Fibroblast of skin of right biceps (primary cell): Measurements from ENCODE around the gene COMMD4.
"Not testable (repeated sequence)": the region's sequence is repeated elsewhere in the genome, so short reads cannot be mapped to it uniquely, and the experiment has no call there.

Source experiments
- DNase-seq: peaks from one replicate; pipeline ENCODE4 v3.0.0-alpha.2; 2013

The COMMD4 gene

DNA sequence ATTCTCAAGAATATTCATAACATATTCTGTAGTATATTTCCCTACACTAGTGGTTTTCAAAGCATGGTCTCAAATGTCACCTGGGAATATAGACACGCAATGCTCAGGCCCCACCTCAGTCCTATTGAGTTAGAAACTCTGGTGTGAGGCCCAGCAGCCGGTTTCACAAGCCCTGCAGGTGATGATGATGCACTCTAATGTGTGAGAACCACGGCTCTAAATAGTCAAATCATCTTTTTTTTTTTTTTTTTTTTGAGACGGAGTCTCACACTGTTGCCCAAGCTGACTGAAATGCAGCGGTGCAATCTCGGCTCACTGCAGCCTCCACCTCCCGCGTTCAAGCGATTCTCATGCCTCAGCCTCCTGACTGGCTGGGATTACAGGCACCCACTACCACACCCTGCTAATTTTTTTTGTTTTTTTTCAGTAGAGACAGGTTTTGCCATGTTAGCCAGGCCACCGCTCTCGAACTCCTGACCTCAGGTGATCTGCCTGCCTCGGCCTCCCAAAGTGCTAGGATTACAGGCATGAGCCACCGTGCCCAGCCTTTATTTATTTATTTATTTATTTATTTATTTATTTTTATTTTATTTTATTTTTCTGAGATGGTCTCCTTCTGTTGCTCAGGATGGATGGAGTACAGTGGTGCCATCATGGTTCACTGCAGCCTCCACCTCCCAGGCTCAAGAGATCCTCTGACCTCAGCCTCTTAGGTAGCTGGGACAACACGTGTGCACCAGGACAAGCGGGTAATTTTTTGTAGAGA, 2.0 kb upstream of the COMMD4 start:
- DNase-seq = not testable (repeated sequence)

DNA sequence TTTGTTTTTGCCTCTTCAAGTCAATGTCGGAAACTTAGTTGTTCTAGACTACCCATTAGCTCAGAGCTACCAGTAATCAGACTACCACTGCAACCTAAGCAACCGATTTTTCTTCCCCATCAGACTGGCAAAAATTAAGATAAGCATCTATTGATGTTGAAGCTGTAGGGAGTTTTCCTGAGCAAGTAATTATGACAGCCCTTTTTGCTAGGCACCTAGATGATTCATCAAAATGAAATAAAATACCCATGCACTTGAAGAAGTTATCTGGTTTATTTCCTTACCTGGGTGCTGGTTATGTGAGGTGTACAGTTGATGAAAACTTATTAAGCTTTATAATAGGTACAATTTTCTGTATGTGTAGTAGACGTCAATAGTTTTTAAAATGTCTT, 554 bp upstream of the COMMD4 start:
- DNase-seq = no peak

DNA sequence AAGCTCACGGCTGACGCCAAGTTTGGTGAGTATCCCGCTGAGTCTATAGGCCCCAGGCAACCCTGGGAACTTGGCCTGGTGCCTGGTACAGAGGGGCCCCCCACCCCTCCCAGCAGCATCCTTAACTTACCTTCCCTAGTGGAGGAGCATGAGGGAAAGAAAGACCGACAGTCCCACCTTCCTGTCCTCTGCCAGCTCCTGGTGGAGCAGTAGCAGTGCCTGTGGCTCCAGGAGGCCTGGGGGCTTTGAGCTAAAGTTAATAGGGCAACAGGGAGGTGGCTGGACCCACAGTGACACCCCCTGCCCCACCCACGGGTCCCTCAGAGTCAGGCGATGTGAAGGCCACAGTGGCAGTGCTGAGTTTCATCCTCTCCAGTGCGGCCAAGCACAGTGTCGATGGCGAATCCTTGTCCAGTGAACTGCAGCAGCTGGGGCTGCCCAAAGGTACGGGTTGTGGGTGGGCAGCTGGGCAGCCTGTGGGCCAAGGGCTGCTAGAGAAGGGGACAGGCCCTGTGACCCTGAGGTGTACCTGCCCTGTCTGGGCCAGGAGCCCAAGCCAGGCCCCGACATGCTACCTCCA, 2.9 kb downstream of the COMMD4 start:
- no peak for DNase-seq

DNA sequence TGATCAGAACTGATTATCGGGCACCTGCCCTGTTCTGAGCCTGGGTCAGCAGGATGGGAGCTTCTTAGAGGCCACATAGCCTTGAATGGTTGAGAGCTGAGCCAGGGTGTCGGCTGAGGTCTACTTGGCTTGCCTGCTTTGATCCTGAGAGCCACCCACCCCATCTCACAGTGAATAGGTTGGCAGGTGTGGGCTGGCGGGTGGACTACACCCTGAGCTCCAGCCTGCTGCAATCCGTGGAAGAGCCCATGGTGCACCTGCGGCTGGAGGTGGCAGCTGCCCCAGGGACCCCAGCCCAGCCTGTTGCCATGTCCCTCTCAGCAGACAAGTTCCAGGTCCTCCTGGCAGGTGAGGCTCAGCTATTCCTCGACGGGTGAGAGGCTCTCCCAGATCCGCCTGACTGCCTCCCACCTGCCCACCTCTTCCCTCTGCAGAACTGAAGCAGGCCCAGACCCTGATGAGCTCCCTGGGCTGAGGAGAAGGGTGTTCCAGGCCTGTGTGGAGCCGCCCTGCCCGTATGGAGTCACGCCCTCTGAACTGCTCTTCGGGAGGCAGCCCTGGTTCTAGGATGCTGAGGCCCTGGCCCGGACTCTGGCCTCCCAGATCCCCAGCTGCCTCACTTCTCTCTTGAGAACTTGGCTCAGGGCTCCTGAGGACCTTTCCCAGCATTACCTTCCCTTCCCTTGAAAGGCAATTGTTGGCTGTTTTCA, 3.8 kb downstream of the COMMD4 start:
- DNase-seq = no peak

DNA sequence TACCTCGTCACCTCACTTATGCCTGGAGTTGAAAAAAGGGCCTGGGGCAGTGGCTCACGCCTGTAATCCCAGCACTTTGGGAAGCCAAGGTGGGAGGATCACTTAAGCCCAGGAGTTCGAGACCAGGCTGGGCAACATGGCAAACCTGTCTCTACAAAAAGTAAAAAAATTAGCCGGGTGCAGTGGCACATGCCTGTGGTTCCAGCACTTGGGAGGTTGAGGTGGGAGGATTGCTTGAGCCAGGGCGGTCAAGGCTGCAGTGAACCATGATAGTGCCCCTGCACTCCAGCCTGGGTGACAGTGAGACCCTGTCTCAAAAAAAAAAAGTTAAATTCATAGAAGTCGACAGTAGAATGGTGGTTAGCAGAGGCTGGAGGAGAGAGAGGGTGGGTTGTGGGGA, 6.4 kb downstream of the COMMD4 start:
- DNase-seq = no peak

DNA sequence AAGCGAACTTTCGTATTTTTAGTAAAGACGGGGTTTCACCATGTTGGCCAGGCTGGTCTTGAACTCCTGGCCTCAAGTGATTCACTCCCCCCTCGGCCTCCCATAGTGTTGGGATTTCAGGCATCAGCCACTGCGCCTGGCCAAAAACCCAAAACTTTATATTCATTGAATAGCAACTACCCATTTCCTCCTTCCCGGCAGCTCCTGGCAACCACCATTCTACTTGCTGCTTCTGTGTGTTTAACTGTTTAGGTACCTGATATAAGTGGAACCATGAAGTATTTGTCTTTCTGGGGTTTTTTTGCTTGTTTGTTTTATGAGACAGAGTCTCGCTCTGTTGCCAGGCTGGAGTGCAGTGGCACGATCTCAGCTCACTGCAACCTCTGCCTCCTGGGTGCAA, 8.1 kb downstream of the COMMD4 start:
- DNase-seq = not testable (repeated sequence)

DNA sequence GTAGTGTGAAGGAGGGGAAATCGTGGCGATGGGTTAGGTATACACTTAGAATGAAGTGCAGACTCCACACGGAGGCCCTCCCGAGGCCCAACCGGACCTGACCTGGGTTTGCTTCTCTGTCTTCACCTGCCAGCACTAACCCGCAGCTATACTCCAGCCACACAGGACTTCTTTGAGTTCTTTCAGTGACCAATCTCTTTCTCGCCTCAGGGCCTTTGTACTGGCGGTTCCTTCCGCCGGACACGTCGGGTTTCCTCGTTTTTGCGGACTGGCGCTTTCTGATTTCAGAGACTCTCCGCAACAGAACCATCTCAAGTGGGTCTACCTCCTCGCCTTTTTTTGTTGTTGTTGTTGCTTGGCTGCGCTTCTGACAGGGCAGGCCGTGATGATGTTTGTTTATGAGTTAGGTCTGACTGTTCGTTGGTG, 10.9 kb downstream of the COMMD4 start, which contains the start of gene NEIL1:
TSS of gene NEIL1 (plus strand) at position 244 of the 426 bp plus-strand sequence. CDS start 1,867 bp downstream, outside the sequence.
- DNase-seq = no peak

DNA sequence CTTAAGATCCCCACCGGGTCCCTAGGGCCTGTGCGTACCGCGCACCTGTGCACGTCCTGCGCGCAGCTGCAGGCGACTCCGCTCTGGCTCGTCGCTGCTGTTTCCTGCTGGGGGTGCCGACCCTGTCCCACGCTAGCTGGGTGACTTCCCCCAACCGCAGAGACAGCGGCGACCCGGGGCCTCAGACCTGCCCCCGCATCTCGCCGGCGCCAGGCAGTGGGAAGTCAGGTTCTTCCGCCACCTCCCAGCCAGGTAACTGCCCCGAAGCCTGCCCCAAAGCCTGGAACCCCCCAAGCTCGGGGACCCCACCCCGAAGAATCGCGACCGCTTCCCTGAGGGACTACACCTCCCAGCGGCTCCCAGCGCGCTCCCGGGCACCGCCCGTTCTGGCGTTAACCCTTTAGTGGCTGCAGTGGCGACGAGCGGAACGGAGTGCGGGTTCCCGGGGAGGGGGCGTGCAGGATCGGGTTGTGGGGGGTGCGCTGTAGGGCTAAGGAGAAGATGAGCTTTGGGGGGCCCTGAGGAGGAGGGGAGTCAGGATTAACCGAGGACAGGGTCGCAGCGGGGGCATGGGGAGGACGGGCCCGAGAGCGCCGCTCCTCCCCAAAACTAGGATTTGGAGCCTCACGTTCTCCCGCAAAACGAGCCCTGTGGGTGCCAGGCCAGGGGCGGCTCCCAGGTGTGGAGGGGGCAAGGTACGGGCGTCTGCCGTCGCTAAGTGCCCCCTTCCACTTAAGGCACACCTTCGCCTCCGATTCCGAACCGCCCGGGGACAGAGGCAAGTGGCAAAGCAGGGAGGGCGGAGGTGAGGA, 11.6 kb downstream of the COMMD4 start:
- DNase-seq = no peak

DNA sequence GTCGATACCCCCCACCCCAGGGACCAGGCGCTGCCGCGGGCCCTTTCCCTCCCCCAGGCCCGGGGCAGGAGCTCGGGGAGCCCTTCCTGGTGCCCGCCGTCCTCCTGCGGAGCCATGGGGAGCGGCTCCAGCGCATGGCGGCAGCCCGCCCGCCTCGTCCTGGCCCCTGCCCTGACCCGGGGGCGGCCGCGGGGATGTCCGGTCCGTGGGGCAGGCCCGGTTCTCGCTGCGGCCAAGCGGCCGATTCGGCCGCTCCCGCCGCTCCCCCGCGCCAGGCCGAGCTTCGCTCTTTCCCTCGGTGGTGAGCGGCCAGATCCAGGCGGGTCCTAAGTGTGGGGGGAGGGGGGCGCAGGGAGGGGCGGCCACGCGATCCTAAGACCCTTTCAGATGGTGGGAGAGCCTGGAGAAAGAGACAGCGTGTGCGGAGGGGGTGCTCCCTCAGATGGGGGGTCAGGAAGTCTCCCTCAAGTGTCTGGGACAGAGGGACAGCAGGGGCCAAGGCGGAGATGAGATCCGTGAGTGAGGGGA, 12.2 kb downstream of the COMMD4 start:
- DNase-seq = no peak

DNA sequence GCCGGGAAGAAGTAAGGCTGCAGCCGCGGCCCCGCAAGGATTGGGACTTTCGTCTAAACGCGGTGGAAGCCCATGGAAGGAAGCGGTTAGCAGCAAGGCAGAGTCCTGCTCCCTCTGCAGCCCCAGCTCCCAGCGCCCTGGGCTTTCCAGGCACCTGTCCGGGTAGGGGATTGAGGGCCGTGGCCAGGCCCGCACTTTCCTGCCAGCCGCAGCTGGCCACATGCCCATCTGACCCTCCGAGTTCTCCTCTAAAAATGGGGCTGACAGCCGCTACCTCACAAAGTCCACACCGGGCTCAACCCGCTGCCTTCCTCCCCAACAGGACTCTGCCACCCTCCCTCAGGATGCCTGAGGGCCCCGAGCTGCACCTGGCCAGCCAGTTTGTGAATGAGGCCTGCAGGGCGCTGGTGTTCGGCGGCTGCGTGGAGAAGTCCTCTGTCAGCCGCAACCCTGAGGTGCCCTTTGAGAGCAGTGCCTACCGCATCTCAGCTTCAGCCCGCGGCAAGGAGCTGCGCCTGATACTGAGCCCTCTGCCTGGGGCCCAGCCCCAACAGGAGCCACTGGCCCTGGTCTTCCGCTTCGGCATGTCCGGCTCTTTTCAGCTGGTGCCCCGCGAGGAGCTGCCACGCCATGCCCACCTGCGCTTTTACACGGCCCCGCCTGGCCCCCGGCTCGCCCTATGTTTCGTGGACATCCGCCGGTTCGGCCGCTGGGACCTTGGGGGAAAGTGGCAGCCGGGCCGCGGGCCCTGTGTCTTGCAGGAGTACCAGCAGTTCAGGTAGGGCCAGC, 12.9 kb downstream of the COMMD4 start:
- no peak for DNase-seq

DNA sequence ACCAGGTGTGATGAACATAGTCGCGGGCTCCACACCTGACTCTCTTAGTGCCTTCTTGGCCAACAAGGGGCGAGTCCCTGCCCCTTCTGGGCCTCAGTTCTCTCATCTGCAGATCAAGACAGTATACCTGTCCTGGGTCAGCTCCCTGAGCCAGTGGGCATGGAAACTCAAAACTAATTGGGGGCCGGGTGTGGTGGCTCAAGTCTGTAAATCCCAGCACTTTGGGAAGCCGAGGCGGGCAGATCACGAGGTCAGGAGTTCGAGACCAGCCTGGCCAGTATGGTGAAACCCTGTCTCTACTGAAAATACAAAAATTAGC, 13.4 kb downstream of the COMMD4 start:
- DNase-seq = not testable (repeated sequence)

DNA sequence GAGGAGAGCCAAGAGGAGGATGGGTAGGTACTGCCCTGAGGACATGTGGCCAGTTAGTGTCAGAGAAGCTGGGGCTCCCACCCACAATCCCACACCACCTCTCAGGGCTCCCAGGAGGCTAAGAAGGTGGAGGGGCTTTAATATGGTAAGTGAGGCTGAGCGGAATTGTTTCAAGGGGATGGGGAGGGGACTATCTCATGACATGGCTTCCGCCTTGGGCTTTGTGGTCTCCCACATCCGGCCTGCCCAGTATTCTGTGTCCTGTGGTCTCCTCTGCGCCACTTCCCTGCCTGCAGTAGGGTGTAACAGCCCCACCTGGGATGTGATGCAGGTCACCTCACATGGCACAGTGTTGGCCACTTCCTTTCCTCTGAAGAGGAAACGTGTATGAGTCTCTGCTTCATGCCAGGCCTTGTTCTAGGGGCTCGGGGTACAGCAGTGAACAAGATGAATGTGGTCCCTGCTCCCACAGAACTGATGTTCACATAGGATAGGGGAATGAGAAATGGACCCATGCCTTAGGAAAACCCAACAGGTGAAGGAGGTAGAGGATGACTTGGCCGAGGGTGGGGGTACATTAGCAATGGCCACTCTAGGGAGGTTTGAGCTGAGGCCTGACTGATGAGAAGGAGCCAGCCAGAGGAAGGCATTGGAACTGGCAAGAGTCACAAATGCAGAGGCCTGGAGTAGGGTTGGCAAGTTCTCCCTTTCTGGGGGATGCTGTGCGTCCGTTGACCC, 14.2 kb downstream of the COMMD4 start:
- no peak for DNase-seq

DNA sequence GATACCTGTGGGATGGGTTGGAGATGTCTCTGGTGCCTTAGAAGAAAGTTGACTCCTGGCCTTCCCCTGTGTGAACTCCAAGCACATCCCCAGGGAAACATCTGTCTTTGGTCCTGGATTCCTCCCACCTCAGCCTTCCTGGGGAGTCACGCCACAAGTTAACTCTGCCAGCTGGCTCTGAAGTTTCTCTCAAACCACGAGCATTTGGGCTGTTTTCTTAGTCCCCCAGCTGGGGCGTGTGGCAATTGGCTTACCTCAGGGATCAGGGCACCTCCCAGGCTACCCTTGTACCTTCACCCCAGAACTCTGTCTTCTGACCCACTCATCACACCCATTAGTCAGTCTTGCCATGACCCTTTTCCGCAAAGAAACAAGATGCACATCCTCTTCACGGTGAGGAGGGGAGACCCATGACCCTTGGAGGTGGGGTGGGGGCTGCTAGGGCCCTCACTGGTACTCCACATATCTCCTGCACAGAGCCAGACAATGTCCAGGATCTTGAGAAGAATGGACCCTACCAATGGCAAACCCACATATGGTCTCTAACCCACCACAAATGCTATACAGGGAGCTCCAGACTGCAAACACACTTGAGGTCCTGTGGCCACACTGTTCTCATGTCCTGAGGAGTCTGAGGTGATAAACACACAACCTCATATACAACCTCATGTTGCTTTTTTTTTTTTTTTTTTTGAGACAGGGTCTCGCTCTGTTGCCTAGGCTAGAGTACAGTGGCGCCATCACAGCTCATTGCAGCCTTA, 14.9 kb downstream of the COMMD4 start:
- no peak for DNase-seq

DNA sequence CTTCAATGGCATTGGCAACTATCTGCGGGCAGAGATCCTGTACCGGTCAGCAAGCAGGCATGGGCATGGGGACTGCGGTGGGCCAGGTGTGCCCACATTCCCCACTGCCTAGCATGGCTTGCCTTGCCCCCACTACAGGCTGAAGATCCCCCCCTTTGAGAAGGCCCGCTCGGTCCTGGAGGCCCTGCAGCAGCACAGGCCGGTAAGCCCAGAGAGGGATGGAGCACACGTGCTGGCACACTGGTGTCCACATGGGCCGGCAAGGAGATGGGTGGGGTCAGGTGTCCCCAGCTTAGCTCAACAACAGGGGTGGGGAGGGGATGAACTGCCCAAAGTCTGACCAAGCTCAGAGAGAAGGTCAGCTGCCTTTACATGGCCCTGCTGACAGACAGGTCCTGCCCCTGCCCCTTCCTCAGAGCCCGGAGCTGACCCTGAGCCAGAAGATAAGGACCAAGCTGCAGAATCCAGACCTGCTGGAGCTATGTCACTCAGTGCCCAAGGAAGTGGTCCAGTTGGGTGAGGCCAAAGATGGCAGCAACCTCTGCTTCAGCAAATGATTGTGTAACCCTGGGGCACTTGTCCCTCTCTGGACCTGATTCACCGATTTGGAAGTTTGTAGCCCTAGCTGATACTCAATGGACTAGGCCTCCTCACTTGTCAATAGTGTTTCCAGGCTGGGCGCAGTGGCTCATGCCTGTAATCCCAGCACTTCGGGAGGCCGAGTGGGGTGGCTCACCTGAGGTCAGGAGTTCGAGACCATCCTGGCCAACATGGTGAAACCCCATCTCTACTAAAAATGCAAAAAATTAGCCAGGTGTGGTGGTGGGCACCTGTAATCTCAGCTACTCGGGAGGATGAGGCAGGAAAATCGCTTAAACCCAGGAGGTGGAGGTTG, 16.6 kb downstream of the COMMD4 start:
- no peak for DNase-seq

DNA sequence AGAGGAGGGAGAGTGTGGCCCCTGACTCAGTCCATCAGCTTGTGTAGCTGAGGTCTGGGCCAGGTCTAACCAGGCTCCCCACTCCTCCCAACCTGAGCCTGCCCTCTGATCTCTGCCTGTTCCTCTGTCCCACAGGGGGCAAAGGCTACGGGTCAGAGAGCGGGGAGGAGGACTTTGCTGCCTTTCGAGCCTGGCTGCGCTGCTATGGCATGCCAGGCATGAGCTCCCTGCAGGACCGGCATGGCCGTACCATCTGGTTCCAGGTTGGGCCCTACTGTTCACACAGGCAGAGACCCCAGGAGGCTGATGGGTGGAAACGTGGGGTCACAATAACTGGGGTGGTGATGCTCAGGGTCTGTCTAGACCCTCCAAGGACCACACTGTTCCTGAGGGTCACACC, 17.7 kb downstream of the COMMD4 start:
- DNase-seq = no peak

DNA sequence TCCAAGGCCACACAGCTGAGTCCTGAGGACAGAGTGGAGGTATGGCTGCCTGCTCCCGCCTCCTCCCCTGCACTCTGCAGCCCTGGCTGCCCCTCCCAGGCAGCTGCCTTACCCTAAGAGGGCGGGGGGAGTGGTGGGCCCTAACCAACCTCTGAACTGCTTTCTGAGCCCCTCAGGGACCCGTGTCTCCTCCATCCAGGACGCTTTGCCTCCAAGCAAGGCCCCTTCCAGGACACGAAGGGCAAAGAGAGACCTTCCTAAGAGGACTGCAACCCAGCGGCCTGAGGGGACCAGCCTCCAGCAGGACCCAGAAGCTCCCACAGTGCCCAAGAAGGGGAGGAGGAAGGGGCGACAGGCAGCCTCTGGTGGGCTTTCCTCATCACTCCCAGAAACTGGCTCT, 18.6 kb downstream of the COMMD4 start:
- DNase-seq = no peak

DNA sequence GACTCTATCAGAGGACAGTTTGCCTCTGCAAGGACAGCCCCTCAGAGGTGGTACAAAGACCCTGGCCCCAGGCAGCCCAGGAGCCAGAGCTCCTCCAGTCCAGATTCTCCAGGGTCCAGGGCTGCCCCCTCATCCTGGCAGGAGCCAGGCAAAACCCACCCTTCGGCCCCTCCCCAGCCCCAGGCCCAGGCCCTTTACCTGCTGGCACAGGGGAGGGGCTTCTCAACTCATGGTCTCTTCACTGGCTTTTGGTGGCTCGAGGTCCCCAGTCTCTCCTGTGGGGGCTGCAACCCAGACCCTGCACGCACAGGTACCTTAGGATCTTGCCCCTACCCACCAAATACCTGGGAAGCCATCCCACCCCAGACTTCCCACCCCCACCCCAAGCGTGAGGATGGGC, 19.5 kb downstream of the COMMD4 start:
- DNase-seq = no peak

DNA sequence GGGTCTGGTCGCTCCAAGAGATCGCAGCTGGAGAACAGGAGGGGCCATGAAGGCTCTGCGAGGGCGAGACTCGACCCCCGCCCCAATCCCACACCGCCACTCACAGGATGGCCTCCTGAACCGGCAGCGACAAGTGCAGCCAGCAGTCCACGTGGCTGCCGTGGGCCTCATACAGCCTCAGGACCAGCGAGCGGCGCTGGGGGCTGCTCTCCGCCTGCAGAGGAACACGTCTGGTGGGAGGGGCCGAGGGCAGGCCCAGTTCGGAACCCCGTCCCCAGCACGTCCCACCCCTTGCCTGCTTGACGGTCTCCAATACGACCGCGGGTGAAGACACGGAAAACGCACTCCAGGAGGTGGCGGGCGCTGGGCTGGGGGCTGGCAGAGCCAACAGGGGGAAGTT, 20.1 kb downstream of the COMMD4 start:
- no peak for DNase-seq

DNA sequence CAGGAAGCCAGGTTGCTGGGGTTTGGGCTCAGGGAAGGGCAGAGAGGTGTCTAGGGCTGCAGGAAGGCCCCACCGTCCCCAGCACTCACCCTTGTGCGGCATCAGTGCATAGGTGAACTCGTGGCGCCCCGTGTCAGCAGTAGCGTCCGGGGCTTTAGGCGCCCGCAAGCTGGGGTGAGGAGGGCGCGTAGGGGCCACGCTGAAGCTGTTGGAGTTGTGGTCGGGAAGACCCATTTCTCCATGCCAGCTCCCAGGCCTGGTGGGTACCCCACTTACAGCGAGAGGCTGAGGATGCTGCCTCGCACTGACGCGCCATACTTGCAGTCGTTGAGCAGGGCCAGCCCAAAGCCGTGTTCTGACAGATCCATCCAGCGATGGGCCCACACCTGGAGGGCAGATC, 20.7 kb downstream of the COMMD4 start:
- no peak for DNase-seq
